HEK293 (cell line): ENCODE results near the gene YOD1.

Source experiments
- BCL11A ChIP-seq: fragments of 450-650 bp; formaldehyde crosslinking; IDR thresholded peaks from 2 replicates; pipeline ENCODE4 v1.5.1; 2016; ENCODE audit warnings: low read depth, missing biosample characterization, missing genetic modification characterization
- TCF7L2 ChIP-seq: IDR thresholded peaks from 2 replicates; pipeline ENCODE4 v1.6.1; 2011; ENCODE audit warnings: low read depth, mild to moderate bottlenecking, inconsistent platforms, low read length, moderate library complexity, borderline replicate concordance
- ZNF211 ChIP-seq: fragments of 450-650 bp; formaldehyde crosslinking; IDR thresholded peaks from 2 replicates; pipeline ENCODE4 v1.5.1; 2016; ENCODE audit warnings: low read depth, missing biosample characterization, missing genetic modification characterization
- ZNF292 ChIP-seq: fragments of 450-650 bp; formaldehyde crosslinking; IDR thresholded peaks from 2 replicates; pipeline ENCODE4 v1.5.1; 2016; ENCODE audit warnings: low read depth, missing biosample characterization, missing genetic modification characterization, borderline replicate concordance
- ZNF324 ChIP-seq: fragments of 450-650 bp; formaldehyde crosslinking; IDR thresholded peaks from 2 replicates; pipeline ENCODE4 v1.5.1; 2016; ENCODE audit warnings: missing biosample characterization, missing genetic modification characterization
- ZNF423 ChIP-seq: fragments of 450-650 bp; formaldehyde crosslinking; IDR thresholded peaks from 2 replicates; pipeline ENCODE4 v1.5.1; 2016; ENCODE audit warnings: missing biosample characterization, missing genetic modification characterization
- ZNF521 ChIP-seq: fragments of 450-650 bp; formaldehyde crosslinking; IDR thresholded peaks from 2 replicates; pipeline ENCODE4 v1.5.1; 2017; ENCODE audit warnings: missing biosample characterization, mild to moderate bottlenecking, missing genetic modification characterization
- ZNF544 ChIP-seq: fragments of 450-650 bp; formaldehyde crosslinking; IDR thresholded peaks from 2 replicates; pipeline ENCODE4 v1.5.0; 2017; ENCODE audit warnings: missing biosample characterization, missing genetic modification characterization
- ZNF785 ChIP-seq: fragments of 450-650 bp; formaldehyde crosslinking; IDR thresholded peaks from 2 replicates; pipeline ENCODE4 v1.5.1; 2016; ENCODE audit warnings: missing biosample characterization, missing genetic modification characterization
- TF ChIP-seq, protein P1 (sequence below): fragments of 450-650 bp; formaldehyde crosslinking; IDR thresholded peaks from 2 replicates; pipeline ENCODE4 v1.5.1; 2016; ENCODE audit warnings: missing biosample characterization, missing genetic modification characterization, low read depth
- TF ChIP-seq, protein P2 (sequence below): fragments of 450-650 bp; formaldehyde crosslinking; IDR thresholded peaks from 2 replicates; pipeline ENCODE4 v1.5.1; 2016; ENCODE audit warnings: missing biosample characterization, missing genetic modification characterization
- TF ChIP-seq, protein P3 (sequence below): fragments of 450-650 bp; formaldehyde crosslinking; IDR thresholded peaks from 2 replicates; pipeline ENCODE4 v1.5.1; 2016; ENCODE audit warnings: missing biosample characterization, missing genetic modification characterization

DNA sequence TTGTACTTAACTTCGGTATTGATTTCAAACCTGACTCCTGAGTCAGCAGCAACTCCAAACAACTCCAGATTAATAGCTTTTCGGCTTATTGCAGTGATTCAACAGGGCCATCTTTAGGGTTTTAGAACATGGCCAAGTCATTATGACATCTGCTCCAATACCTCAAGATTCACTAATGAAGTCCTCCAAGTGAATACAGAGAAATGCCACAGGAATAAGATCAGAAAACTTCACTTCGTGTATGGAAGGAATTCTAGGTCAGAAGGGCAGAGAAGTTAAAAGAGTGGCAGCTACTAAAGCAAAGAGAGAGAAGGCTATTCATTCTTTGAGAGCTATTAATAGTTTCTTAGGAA is 10.9 kb downstream of the YOD1 start:
- TF ChIP-seq, protein P1, sequence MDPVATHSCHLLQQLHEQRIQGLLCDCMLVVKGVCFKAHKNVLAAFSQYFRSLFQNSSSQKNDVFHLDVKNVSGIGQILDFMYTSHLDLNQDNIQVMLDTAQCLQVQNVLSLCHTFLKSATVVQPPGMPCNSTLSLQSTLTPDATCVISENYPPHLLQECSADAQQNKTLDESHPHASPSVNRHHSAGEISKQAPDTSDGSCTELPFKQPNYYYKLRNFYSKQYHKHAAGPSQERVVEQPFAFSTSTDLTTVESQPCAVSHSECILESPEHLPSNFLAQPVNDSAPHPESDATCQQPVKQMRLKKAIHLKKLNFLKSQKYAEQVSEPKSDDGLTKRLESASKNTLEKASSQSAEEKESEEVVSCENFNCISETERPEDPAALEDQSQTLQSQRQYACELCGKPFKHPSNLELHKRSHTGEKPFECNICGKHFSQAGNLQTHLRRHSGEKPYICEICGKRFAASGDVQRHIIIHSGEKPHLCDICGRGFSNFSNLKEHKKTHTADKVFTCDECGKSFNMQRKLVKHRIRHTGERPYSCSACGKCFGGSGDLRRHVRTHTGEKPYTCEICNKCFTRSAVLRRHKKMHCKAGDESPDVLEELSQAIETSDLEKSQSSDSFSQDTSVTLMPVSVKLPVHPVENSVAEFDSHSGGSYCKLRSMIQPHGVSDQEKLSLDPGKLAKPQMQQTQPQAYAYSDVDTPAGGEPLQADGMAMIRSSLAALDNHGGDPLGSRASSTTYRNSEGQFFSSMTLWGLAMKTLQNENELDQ (tag by site-specific recombination) = no peak
- TF ChIP-seq TCF7L2 (no peak), ZNF423 (no peak), ZNF544 (tag by site-specific recombination) (no peak), ZNF211 (tag by site-specific recombination) (no peak), ZNF785 (tag by site-specific recombination) (no peak), BCL11A (no peak), ZNF292 (tag by site-specific recombination) (no peak), ZNF521 (tag by site-specific recombination) (no peak), ZNF324 (tag by site-specific recombination) (no peak)
- TF ChIP-seq, protein P2, sequence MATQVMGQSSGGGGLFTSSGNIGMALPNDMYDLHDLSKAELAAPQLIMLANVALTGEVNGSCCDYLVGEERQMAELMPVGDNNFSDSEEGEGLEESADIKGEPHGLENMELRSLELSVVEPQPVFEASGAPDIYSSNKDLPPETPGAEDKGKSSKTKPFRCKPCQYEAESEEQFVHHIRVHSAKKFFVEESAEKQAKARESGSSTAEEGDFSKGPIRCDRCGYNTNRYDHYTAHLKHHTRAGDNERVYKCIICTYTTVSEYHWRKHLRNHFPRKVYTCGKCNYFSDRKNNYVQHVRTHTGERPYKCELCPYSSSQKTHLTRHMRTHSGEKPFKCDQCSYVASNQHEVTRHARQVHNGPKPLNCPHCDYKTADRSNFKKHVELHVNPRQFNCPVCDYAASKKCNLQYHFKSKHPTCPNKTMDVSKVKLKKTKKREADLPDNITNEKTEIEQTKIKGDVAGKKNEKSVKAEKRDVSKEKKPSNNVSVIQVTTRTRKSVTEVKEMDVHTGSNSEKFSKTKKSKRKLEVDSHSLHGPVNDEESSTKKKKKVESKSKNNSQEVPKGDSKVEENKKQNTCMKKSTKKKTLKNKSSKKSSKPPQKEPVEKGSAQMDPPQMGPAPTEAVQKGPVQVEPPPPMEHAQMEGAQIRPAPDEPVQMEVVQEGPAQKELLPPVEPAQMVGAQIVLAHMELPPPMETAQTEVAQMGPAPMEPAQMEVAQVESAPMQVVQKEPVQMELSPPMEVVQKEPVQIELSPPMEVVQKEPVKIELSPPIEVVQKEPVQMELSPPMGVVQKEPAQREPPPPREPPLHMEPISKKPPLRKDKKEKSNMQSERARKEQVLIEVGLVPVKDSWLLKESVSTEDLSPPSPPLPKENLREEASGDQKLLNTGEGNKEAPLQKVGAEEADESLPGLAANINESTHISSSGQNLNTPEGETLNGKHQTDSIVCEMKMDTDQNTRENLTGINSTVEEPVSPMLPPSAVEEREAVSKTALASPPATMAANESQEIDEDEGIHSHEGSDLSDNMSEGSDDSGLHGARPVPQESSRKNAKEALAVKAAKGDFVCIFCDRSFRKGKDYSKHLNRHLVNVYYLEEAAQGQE = no peak
- TF ChIP-seq, protein P3, sequence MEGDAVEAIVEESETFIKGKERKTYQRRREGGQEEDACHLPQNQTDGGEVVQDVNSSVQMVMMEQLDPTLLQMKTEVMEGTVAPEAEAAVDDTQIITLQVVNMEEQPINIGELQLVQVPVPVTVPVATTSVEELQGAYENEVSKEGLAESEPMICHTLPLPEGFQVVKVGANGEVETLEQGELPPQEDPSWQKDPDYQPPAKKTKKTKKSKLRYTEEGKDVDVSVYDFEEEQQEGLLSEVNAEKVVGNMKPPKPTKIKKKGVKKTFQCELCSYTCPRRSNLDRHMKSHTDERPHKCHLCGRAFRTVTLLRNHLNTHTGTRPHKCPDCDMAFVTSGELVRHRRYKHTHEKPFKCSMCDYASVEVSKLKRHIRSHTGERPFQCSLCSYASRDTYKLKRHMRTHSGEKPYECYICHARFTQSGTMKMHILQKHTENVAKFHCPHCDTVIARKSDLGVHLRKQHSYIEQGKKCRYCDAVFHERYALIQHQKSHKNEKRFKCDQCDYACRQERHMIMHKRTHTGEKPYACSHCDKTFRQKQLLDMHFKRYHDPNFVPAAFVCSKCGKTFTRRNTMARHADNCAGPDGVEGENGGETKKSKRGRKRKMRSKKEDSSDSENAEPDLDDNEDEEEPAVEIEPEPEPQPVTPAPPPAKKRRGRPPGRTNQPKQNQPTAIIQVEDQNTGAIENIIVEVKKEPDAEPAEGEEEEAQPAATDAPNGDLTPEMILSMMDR = no peak
